AG04450 (cell line): ENCODE results near the gene HMGA1. TPM values are rescaled to one million over a fixed set of nuclear protein-coding genes. Genes with fewer than 3 reads are reported as not detected.
"Not testable (repeated sequence)": the region's sequence is repeated elsewhere in the genome, so short reads cannot be mapped to it uniquely, and the experiment has no call there.

Source experiments
- CTCF ChIA-PET: fragments of 300-600, 350-600 bp; formaldehyde crosslinking; extraction: SDS; loops from one replicate; lab custom pipeline; 2022; ENCODE audit warnings: antibody characterized with exemption, inconsistent platforms; lab: Charles Lee
- POLR2A ChIA-PET: fragments of 350-600 bp; formaldehyde crosslinking; extraction: SDS; loops from one replicate; lab custom pipeline; 2021; ENCODE audit warnings: antibody characterized with exemption, inconsistent platforms; lab: Yijun Ruan, JAX
- DNase-seq: peaks from one replicate; pipeline ENCODE4 v3.0.0-alpha.2; 2011; ENCODE audit warnings: low read depth, low spot score
- H3K27ac ChIP-seq: one replicate; pipeline ENCODE4 v1.5.1; 2012; ENCODE audit warnings: low read depth, low read length, control low read depth
- H3K27me3 ChIP-seq: one replicate; pipeline ENCODE4 v1.6.0; 2012; ENCODE audit warnings: low read length; ENCODE audit not compliant: control insufficient read depth, insufficient read depth
- H3K4me3 ChIP-seq: 2 replicates; pipeline ENCODE4 v1.5.1; 2011; ENCODE audit warnings: mild to moderate bottlenecking, low read depth, low read length, control low read depth
- H3K9me3 ChIP-seq: 2 replicates; pipeline ENCODE4 v1.5.1; 2012; ENCODE audit warnings: low read length; ENCODE audit not compliant: control insufficient read depth, insufficient read depth
- polyA plus RNA-seq: library from polyadenylated mRNA; depleted of rRNA; stranded (reverse); fragments of >200 nt; gene quantifications from 2 replicates; pipeline ENCODE4 v1.2.3, GENCODE V29; 2011
- TF ChIP-seq, protein P1 (sequence below): IDR thresholded peaks from 2 replicates; pipeline ENCODE4 v1.5.1; 2011; ENCODE audit warnings: low read depth, low read length, control low read depth, inconsistent platforms

HMGA1 gene
- polyA plus RNA-seq, 1 experiment = 142 TPM

DNA sequence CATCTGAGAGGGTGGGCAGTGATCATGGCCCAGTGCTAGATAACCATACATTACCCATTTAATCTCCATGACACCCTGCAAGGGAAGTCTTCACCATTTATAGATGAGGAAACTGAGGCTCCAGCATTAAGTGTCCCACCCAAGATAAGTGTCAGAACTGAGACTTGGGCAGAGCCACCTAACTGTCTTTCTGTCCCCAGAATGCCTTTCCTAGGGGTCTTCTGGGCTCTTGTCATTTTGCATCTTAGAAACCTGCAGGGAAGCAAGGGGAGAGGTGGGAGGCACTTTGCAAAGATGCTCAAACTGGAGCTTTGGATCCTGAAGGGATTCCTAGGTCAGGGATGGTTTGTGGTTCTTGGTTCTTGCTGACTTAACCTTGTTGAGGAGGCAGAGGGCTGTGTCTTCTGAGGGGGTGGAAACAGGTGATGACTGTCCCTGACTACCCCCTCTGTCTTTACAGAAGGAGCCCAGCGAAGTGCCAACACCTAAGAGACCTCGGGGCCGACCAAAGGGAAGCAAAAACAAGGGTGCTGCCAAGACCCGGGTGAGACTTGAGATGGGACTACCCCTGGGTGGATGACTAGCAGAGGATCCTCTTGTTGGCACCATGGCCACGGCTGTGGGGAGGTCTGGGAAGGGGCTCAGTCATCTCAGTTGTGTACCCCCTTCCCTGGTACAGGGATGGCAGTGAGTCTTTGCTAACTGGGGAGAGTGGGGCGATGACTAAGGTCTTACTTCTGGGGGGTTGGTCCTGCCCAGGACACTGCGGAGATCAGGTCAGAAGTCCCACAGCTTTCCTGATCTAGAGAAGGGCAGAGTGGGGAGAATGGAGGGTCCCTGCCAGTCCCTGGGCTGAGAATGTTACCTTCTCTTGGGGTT, 5.8 kb downstream of the HMGA1 start:
- DNase-seq = no peak
- CTCF ChIA-PET = no interaction called here
- TF ChIP-seq, protein P1, sequence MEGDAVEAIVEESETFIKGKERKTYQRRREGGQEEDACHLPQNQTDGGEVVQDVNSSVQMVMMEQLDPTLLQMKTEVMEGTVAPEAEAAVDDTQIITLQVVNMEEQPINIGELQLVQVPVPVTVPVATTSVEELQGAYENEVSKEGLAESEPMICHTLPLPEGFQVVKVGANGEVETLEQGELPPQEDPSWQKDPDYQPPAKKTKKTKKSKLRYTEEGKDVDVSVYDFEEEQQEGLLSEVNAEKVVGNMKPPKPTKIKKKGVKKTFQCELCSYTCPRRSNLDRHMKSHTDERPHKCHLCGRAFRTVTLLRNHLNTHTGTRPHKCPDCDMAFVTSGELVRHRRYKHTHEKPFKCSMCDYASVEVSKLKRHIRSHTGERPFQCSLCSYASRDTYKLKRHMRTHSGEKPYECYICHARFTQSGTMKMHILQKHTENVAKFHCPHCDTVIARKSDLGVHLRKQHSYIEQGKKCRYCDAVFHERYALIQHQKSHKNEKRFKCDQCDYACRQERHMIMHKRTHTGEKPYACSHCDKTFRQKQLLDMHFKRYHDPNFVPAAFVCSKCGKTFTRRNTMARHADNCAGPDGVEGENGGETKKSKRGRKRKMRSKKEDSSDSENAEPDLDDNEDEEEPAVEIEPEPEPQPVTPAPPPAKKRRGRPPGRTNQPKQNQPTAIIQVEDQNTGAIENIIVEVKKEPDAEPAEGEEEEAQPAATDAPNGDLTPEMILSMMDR = no peak
- Histone ChIP-seq H3K27ac (peak overlapping the region; percentile 92), H3K9me3 (no peaks in the 10 kb centered on the region), H3K27me3 (no peaks in the 10 kb centered on the region), H3K4me3 (no peak overlapping the region)
- POLR2A ChIA-PET = no interaction called here

DNA sequence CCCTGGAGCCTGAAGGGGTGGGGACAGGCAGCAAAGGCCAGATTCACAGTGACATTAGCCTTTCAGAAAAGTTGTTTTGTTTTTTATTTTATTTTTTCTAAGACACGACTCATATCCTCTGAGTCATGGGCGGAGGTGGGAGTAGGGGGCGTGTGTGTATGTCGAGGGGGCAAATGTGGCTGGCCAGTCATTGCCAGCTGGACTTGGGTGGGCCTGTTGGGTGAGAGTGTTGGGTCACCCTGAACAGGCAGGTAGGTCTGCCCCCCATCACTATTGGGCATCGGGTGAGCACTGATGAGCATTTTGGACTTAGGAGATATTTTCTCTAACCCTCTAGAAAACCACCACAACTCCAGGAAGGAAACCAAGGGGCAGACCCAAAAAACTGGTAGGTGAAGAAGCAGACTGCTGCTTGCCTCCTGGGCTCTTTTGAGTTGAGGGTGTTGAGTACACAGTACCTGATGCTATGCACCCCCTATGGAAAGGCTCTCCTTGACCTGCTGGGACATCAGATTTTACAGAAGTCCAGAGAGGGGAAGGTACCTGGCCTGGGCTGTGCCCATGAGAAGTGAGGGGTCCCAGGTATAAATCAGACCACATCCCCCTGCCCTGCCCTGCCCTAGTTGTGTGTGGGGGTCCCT, 6.6 kb downstream of the HMGA1 start:
- CTCF ChIA-PET = interaction anchor here (0.6 to 1.1 kb wide), 2 partner anchors 10 to 316 kb away, joined by 4 to 6 read pairs; no protein-coding TSS in a partner anchor
- POLR2A ChIA-PET = interaction anchor here (1.5 to 1.9 kb wide), 2 partner anchors 19 to 183 kb away, joined by 6 to 11 read pairs; partner anchors contain the start of gene RPS10
- TF ChIP-seq, protein P1 = no peak
- peak overlapping the region; percentile 92 for H3K27ac ChIP-seq
- H3K27me3 ChIP-seq = no peaks in the 10 kb centered on the region
- H3K4me3 ChIP-seq = no peak overlapping the region
- H3K9me3 ChIP-seq = no peaks in the 10 kb centered on the region; the same call in 1 of the 2 replicates
- DNase-seq = no peak

DNA sequence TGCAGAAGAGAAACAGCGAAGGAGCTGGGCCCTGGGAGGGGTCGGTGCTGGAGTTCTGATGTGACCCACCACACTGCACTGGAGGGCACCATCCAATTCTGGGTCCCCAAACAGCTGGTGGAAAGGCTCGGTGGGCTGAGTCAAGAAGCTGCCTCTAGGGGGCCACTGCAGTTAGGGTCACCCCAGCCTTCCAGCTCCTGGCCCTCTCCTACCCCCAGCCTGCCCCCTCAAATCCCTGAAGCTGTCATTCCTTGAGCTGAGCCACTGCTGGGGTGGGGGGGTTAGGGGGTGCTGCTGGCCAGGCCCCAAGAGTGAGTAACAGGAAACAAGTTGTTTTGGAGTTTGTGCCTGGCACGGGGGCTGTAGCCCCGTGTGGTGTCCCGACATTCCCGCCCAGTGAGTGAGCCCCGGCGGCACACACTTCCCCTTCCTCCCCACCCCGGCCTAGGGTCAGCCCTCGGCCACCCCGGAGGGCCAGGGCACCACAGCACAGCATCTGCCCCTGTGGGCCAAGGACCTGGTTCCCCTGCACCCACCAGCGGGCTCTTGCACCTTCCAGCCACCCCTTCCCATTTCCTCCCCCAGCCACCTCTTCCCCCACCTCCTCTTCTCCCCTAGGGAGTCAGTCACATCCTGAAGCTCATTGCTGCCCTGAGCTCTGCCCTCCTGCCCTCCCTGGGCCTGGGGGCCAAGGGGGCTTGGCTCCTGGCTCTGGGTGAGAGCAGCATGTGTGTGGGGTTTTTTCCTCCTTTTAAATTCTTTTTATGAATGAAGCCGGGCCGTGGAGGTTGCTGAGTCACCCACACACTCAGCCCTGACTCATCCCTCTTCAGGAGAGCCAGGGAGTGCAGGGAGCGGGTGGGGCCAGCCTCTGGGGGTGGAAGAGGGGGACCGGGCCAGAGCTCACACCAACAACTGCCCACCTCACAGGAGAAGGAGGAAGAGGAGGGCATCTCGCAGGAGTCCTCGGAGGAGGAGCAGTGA, 7.5 kb downstream of the HMGA1 start:
- TF ChIP-seq, protein P1 = peak; percentile 54
- peak overlapping the region; percentile 92 for H3K27ac ChIP-seq
- POLR2A ChIA-PET = interaction anchor here (0.6 to 1.9 kb wide), 6 partner anchors 7 to 182 kb away, joined by 3 to 11 read pairs (median 5); partner anchors contain the start of genes HMGA1 and RPS10
- CTCF ChIA-PET = interaction anchor here (0.6 to 1.1 kb wide), 11 partner anchors 11 to 540 kb away, joined by 3 to 7 read pairs (median 4); no protein-coding TSS in a partner anchor
- peak overlapping the region; percentile 21 for H3K4me3 ChIP-seq
- no peaks in the 10 kb centered on the region for H3K27me3 ChIP-seq
- peak; percentile 72 for DNase-seq
- no peaks in the 10 kb centered on the region; the same call in 1 of the 2 replicates for H3K9me3 ChIP-seq

DNA sequence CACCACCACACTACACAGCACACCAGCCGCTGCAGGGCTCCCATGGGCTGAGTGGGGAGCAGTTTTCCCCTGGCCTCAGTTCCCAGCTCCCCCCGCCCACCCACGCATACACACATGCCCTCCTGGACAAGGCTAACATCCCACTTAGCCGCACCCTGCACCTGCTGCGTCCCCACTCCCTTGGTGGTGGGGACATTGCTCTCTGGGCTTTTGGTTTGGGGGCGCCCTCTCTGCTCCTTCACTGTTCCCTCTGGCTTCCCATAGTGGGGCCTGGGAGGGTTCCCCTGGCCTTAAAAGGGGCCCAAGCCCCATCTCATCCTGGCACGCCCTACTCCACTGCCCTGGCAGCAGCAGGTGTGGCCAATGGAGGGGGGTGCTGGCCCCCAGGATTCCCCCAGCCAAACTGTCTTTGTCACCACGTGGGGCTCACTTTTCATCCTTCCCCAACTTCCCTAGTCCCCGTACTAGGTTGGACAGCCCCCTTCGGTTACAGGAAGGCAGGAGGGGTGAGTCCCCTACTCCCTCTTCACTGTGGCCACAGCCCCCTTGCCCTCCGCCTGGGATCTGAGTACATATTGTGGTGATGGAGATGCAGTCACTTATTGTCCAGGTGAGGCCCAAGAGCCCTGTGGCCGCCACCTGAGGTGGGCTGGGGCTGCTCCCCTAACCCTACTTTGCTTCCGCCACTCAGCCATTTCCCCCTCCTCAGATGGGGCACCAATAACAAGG, 8.5 kb downstream of the HMGA1 start:
- peak overlapping the region; percentile 92 for H3K27ac ChIP-seq
- POLR2A ChIA-PET = interaction anchor here (0.9 to 1.9 kb wide), 3 partner anchors 8 to 49 kb away, joined by 3 to 11 read pairs (median 9); partner anchors contain the start of gene HMGA1
- CTCF ChIA-PET = interaction anchor here (0.6 to 1.0 kb wide), 4 partner anchors 30 to 539 kb away, joined by 3 to 7 read pairs (median 4); no protein-coding TSS in a partner anchor
- not testable (repeated sequence) for H3K27me3 ChIP-seq, H3K4me3 ChIP-seq, DNase-seq, H3K9me3 ChIP-seq

DNA sequence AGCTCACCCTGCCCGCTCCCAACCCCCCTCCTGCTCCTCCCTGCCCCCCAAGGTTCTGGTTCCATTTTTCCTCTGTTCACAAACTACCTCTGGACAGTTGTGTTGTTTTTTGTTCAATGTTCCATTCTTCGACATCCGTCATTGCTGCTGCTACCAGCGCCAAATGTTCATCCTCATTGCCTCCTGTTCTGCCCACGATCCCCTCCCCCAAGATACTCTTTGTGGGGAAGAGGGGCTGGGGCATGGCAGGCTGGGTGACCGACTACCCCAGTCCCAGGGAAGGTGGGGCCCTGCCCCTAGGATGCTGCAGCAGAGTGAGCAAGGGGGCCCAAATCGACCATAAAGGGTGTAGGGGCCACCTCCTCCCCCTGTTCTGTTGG, 9.1 kb downstream of the HMGA1 start:
- H3K27me3 ChIP-seq, DNase-seq, CTCF ChIA-PET, H3K9me3 ChIP-seq, H3K4me3 ChIP-seq: not testable (repeated sequence)
- H3K27ac ChIP-seq = peak overlapping the region; percentile 57
- POLR2A ChIA-PET = interaction anchor here (0.8 kb wide), 1 partner anchor 9 kb away, joined by 4 read pairs; the partner anchor contains the start of gene HMGA1
